ENCODE data around the gene KCTD11.

The KCTD11 gene

GRCh38 chr17:7379134-7379533, 27.2 kb downstream of the KCTD11 start:
- Histone ChIP-seq H3K9me3 (ENCODE audit: control insufficient read depth in 2 of 2, low read length in 2 of 2) (no peaks in the 10 kb centered on the region), H3K9ac (ENCODE audit: low read length in 2 of 2) (no peak overlapping the region), H3K4me3 (ENCODE audit: low read length in 2 of 2) (no peak overlapping the region), H3K27ac (ENCODE audit: low read length) (no peak overlapping the region), H3K36me3 (ENCODE audit: control insufficient read depth in 2 of 2, insufficient read depth in 2 of 2, low read length in 2 of 2) (no peaks in the 10 kb centered on the region), H3K27me3 (ENCODE audit: control insufficient read depth in 1 of 2, insufficient read depth in 2 of 2, low read length in 2 of 2) (peaks cover 0 to 2% of the 10 kb centered on the region in 2 donors), H3K4me1 (ENCODE audit: control insufficient read depth, insufficient read depth, low read length) (peaks cover 27% of the 10 kb centered on the region)

- peak overlapping the region; percentile 38 to 66 for H3K4me3 ChIP-seq (ENCODE audit: low read length in 2 of 2)
- H3K36me3 ChIP-seq (ENCODE audit: control insufficient read depth in 2 of 2, insufficient read depth in 2 of 2, low read length in 2 of 2): no peaks in the 10 kb centered on the region
- no peaks in the 10 kb centered on the region for H3K9me3 ChIP-seq (ENCODE audit: control insufficient read depth in 2 of 2, low read length in 2 of 2)
- peaks cover 0 to 2% of the 10 kb centered on the region in 2 donors for H3K27me3 ChIP-seq (ENCODE audit: control insufficient read depth in 1 of 2, insufficient read depth in 2 of 2, low read length in 2 of 2)
- H3K4me1 ChIP-seq (ENCODE audit: control insufficient read depth, insufficient read depth, low read length): peaks cover 32% of the 10 kb centered on the region
- H3K9ac ChIP-seq (ENCODE audit: low read length in 2 of 2): peak overlapping the region; percentile 8 to 55
- H3K27ac ChIP-seq (ENCODE audit: low read length): peak overlapping the region; percentile 6
These were observed 28.4 kb downstream of the KCTD11 start for GRCh38 chr17:7380321-7380720.

- peak within 1 kb of the TSS; percentile 6 for H3K27ac ChIP-seq (ENCODE audit: low read length)
- H3K36me3 ChIP-seq (ENCODE audit: control insufficient read depth in 2 of 2, insufficient read depth in 2 of 2, low read length in 2 of 2): no peaks in the 10 kb centered on the region
- peak within 1 kb of the TSS; percentile 38 to 66 for H3K4me3 ChIP-seq (ENCODE audit: low read length in 2 of 2)
- peaks cover 32% of the 10 kb centered on the region for H3K4me1 ChIP-seq (ENCODE audit: control insufficient read depth, insufficient read depth, low read length)
- peak within 1 kb of the TSS; percentile 15 to 55 for H3K9ac ChIP-seq (ENCODE audit: low read length in 2 of 2)
- H3K9me3 ChIP-seq (ENCODE audit: control insufficient read depth in 2 of 2, low read length in 2 of 2): no peaks in the 10 kb centered on the region
- H3K27me3 ChIP-seq (ENCODE audit: control insufficient read depth in 1 of 2, insufficient read depth in 2 of 2, low read length in 2 of 2): peaks cover 0 to 2% of the 10 kb centered on the region in 2 donors
These were observed 29.1 kb downstream of the KCTD11 start, which contains the start of gene TNK1 for GRCh38 chr17:7380855-7381683. Gene TNK1, plus strand, starts transcription at chr17:7381089. Its CDS starts 1,838 bp downstream, at chr17:7382927.

- Histone ChIP-seq H3K9ac (ENCODE audit: low read length in 2 of 2) (no peak overlapping the region), H3K36me3 (ENCODE audit: control insufficient read depth in 2 of 2, insufficient read depth in 2 of 2, low read length in 2 of 2) (no peaks in the 10 kb centered on the region)
These were observed 30.9 kb downstream of the KCTD11 start for GRCh38 chr17:7382901-7383300.

GRCh38 chr17:7383371-7383741, 31.4 kb downstream of the KCTD11 start:
- Histone ChIP-seq H3K27ac (ENCODE audit: low read length) (no peak overlapping the region), H3K9me3 (ENCODE audit: control insufficient read depth in 2 of 2, low read length in 2 of 2) (no peaks in the 10 kb centered on the region), H3K4me3 (ENCODE audit: low read length in 2 of 2) (peak overlapping the region; percentile 59 to 72), H3K4me1 (ENCODE audit: control insufficient read depth, insufficient read depth, low read length) (peaks cover 32% of the 10 kb centered on the region), H3K36me3 (ENCODE audit: control insufficient read depth in 2 of 2, insufficient read depth in 2 of 2, low read length in 2 of 2) (no peaks in the 10 kb centered on the region), H3K27me3 (ENCODE audit: control insufficient read depth in 1 of 2, insufficient read depth in 2 of 2, low read length in 2 of 2) (peaks cover 0 to 2% of the 10 kb centered on the region in 2 donors), H3K9ac (ENCODE audit: low read length in 2 of 2) (peak overlapping the region; percentile 4 to 47)

More at GRCh38 chr17:7382901-7383300, 30.9 kb downstream of the KCTD11 start:
- peaks cover 0 to 2% of the 10 kb centered on the region in 2 donors for H3K27me3 ChIP-seq (ENCODE audit: control insufficient read depth in 1 of 2, insufficient read depth in 2 of 2, low read length in 2 of 2)
- H3K4me3 ChIP-seq (ENCODE audit: low read length in 2 of 2): no peak overlapping the region
- no peak overlapping the region for H3K27ac ChIP-seq (ENCODE audit: low read length)
- H3K9me3 ChIP-seq (ENCODE audit: control insufficient read depth in 2 of 2, low read length in 2 of 2): no peaks in the 10 kb centered on the region
- peaks cover 32% of the 10 kb centered on the region for H3K4me1 ChIP-seq (ENCODE audit: control insufficient read depth, insufficient read depth, low read length)

GRCh38 chr17:7383742-7384488, 32.0 kb downstream of the KCTD11 start:
- Histone ChIP-seq H3K27ac (ENCODE audit: low read length) (no peak overlapping the region), H3K9me3 (ENCODE audit: control insufficient read depth in 2 of 2, low read length in 2 of 2) (no peaks in the 10 kb centered on the region), H3K4me1 (ENCODE audit: control insufficient read depth, insufficient read depth, low read length) (peaks cover 32% of the 10 kb centered on the region), H3K36me3 (ENCODE audit: control insufficient read depth in 2 of 2, insufficient read depth in 2 of 2, low read length in 2 of 2) (no peaks in the 10 kb centered on the region), H3K9ac (ENCODE audit: low read length in 2 of 2) (peak overlapping the region; percentile 47 to 48), H3K4me3 (ENCODE audit: low read length in 2 of 2) (peak overlapping the region; percentile 59 to 72), H3K27me3 (ENCODE audit: control insufficient read depth in 1 of 2, insufficient read depth in 2 of 2, low read length in 2 of 2) (peaks cover 0 to 2% of the 10 kb centered on the region in 2 donors)

GRCh38 chr17:7384489-7385081, 32.6 kb downstream of the KCTD11 start:
- H3K4me1 ChIP-seq (ENCODE audit: control insufficient read depth, insufficient read depth, low read length): peaks cover 32% of the 10 kb centered on the region
- no peaks in the 10 kb centered on the region for H3K9me3 ChIP-seq (ENCODE audit: control insufficient read depth in 2 of 2, low read length in 2 of 2)
- H3K27ac ChIP-seq (ENCODE audit: low read length): no peak overlapping the region
- H3K27me3 ChIP-seq (ENCODE audit: control insufficient read depth in 1 of 2, insufficient read depth in 2 of 2, low read length in 2 of 2): peaks cover 0 to 2% of the 10 kb centered on the region in 2 donors
- peak overlapping the region; percentile 59 to 72 for H3K4me3 ChIP-seq (ENCODE audit: low read length in 2 of 2)
- peaks cover 0 to 4% of the 10 kb centered on the region in 2 donors for H3K36me3 ChIP-seq (ENCODE audit: control insufficient read depth in 2 of 2, insufficient read depth in 2 of 2, low read length in 2 of 2)
- H3K9ac ChIP-seq (ENCODE audit: low read length in 2 of 2): peak overlapping the region; percentile 47 to 48

GRCh38 chr17:7388856-7389255, 36.9 kb downstream of the KCTD11 start:
- no peak overlapping the region for H3K9ac ChIP-seq (ENCODE audit: low read length in 2 of 2)
- H3K27me3 ChIP-seq (ENCODE audit: control insufficient read depth in 1 of 2, insufficient read depth in 2 of 2, low read length in 2 of 2): no peaks in the 10 kb centered on the region
- H3K9me3 ChIP-seq (ENCODE audit: control insufficient read depth in 2 of 2, low read length in 2 of 2): no peaks in the 10 kb centered on the region
- H3K4me3 ChIP-seq (ENCODE audit: low read length in 2 of 2): no peak overlapping the region
- H3K36me3 ChIP-seq (ENCODE audit: control insufficient read depth in 2 of 2, insufficient read depth in 2 of 2, low read length in 2 of 2): peaks cover 6 to 16% of the 10 kb centered on the region in 2 donors
- peaks cover 18% of the 10 kb centered on the region for H3K4me1 ChIP-seq (ENCODE audit: control insufficient read depth, insufficient read depth, low read length)
- no peak overlapping the region for H3K27ac ChIP-seq (ENCODE audit: low read length)

- no peak overlapping the region for H3K9ac ChIP-seq (ENCODE audit: low read length in 2 of 2)
- H3K4me1 ChIP-seq (ENCODE audit: control insufficient read depth, insufficient read depth, low read length): peaks cover 20% of the 10 kb centered on the region
- no peak overlapping the region for H3K27ac ChIP-seq (ENCODE audit: low read length)
- H3K27me3 ChIP-seq (ENCODE audit: control insufficient read depth in 1 of 2, insufficient read depth in 2 of 2, low read length in 2 of 2): no peaks in the 10 kb centered on the region
- peaks cover 6 to 16% of the 10 kb centered on the region in 2 donors for H3K36me3 ChIP-seq (ENCODE audit: control insufficient read depth in 2 of 2, insufficient read depth in 2 of 2, low read length in 2 of 2)
- no peaks in the 10 kb centered on the region for H3K9me3 ChIP-seq (ENCODE audit: control insufficient read depth in 2 of 2, low read length in 2 of 2)
- no peak overlapping the region for H3K4me3 ChIP-seq (ENCODE audit: low read length in 2 of 2)
These were observed 38.3 kb downstream of the KCTD11 start for GRCh38 chr17:7389924-7390910.

Measured in stomach smooth muscle (tissue), 2 donors.